AG08395 (cell line): ENCODE data around the gene FARS2.
"Not testable (repeated sequence)": the region's sequence is repeated elsewhere in the genome, so short reads cannot be mapped to it uniquely, and the experiment has no call there.

ENCODE experiments used
- DNase-seq: peaks from one replicate; pipeline ENCODE4 v3.0.0; 2012; ENCODE audit warnings: mixed read lengths, low spot score

Gene FARS2

GRCh38 chr6:5537967-5538366, 276.7 kb downstream of the FARS2 start:
- DNase-seq = peak; percentile 84

DNA sequence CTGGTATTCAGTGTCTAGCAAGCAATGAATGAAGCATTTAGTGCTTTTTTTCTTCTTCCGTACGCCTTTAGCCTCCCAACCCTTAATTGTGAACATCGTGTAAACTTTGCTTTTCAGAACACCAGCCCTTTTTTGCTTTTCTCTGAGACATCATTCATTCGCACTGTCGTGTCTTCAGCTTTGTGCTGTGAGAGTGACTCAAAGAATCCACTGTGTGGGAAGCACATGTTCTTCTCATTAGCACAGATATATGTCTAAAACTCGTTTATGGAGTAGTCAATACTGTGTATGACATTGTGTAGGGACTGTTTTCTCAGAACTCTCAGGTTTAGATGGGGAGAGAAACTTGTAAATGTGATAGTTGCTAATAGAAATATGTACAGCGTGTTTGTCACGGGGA, 279.1 kb downstream of the FARS2 start:
- DNase-seq = peak; percentile 59

DNA sequence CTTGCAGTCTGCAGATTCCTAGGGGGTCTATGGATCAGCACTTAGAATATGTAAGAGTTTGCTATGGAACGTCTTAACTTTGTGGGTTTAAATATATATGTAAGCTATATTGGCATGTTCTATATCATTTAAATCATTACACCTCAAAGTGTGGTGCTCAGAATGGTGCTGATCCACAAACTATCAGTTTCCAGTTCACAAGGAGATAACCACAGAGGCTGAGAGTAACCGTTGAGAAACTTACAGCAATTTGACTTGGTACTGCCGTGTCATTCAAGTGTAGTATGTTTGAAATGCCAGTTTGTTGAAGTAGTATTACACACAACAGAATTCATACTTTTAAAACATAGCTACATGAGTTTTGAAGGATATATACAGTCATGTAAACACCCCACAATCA, 279.7 kb downstream of the FARS2 start:
- no peak for DNase-seq

DNA sequence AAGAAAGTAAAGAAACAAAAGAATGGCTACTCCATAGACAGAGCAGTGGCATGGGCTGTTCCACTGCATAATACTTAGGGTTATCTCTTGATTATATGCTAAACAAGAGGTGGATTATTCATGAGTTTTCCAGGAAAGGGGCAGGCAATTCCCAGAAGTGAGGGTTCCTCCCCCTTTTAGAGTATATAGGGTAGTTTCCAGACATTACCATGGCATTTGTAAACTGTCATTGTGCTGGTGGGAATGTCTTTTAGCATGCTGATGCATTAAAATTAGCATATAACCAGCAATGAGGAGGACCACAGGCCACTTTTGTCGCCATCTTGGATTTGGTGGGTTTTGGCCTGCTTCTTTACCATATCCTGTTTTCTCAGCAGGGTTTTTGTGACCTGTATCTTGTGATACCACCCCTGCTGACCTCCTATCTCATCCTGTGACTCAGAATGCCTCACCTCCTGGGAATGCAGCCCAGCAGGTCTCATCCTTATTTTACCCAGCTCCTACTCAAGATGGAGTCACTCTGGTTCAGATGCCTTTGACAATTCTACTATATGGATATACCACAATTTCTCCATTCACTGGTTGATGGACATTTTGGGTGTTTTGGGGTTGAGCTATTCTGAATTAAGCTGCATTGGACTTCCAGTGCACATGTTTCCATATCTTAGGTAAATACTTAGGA, 280.6 kb downstream of the FARS2 start:
- no peak for DNase-seq

DNA sequence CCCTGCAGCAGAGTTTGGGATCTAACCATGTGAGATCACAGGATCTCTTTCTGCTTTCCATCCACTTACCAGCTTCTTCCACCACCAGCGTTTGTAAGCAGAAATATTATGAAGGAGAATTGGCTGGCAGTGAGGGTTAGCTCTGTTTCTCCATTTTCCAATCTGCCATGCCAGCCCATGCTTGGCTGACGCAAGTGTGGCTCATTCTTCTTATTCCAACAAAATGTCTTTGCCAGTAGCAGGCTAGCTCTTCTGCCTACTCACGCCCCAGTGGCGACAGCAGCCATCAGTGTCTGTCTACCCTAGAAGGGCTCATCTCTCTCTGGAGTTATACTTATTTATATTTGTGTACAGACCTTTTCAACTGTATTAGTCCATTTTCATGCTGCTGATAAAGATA, 286.2 kb downstream of the FARS2 start:
- DNase-seq = no peak

DNA sequence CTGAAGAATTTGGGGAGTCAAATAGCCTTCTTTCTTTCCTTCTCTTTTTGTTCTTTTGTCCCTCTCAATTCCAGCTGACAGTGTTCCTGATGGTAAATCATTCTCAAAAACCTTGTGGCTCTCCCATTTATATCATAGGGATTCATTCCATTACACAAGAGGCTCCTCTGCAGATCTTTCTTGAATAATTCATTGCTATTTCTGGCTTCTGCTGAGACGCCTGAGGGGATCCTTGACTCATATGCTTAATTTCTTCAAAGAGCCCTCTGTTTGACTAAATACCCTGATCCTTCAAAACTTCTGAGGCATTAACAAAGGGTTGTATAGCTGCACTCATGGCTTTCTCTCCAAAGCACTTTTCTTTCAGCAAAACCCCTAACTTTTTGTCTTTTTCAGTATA, 289.3 kb downstream of the FARS2 start:
- no peak for DNase-seq

DNA sequence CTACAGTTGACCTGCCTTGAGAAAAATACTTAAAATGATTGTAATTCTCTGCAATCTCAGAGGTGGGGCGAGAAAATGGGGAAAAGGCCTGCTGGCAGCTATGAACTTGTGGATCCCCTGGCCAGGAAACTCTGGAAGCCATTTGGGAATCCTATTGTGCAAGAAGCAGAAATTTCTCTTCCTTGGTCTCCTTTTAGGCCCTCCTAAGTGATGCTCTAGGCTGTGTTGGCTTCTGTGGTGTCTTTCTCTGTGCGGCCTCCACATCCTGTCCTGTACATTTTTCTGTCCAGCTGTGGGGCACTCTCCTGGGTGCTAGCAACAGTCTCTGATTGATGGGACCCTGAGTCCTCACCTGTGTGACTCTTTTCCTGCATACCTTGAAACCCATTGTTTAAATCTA, 290.9 kb downstream of the FARS2 start:
- no peak for DNase-seq

DNA sequence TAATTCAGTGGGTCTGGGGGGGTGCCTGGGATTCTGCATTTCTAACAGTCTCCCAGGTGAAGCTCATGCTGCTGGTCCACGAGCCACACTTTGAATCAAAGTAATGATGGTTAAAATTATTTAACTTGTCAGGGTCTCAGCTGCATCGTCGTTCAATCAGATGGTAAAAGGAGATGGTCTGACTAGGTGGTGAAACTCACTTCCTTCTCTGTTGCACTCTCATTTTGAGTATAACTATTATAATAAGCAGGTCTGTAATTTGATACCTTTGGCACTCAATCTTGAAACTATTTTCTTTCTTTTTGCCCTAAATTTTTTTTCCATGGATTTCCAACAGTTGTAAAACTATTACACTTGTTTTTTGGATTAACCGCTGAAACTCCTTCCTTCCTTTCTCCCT, 292.5 kb downstream of the FARS2 start:
- DNase-seq = no peak

- no peak for DNase-seq
Observed at GRCh38 chr6:5554226-5554625, 292.9 kb downstream of the FARS2 start.

DNA sequence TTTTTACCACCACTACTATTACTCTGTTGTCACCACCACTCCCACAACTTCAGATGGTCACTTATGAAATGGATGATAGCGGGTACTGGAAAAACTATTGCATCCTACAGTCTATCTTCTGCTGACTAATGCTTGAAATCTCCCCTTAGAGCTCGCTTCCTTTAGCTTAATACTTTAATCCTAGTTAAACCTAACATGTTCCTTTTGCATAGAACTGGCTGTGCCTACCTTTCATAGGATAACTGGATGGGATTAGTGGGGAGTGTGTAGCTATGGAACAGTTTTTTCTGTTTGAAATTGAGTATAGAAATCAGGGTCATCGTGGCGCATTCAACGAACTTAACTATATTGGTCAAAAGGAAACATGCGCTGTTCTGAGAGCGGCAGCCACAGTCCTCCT, 294.7 kb downstream of the FARS2 start:
- no peak for DNase-seq

- no peak for DNase-seq
Observed at GRCh38 chr6:5557506-5557905, 296.2 kb downstream of the FARS2 start.

GRCh38 chr6:5559651-5560050, 298.3 kb downstream of the FARS2 start:
- DNase-seq = no peak

- no peak for DNase-seq
Observed at GRCh38 chr6:5562277-5562676, 301.0 kb downstream of the FARS2 start.

DNA sequence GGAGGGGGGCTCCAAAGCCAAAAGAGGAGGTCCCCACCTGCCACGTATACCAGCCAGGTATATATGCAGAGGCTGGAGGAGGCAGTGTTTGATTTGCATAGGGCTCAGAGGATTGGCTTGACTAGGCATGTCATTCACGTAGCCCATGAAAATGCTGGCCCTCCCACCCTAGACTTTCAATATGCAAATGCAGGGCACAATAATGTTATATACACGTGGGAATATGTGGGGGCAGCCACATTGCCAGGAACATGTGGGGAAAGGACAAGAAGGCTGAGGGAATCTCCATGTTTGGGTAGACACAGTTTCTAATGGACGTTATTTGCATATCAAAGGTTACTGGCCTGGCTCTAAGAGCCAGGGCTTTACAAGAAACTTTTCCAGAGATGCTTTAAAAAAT, 301.8 kb downstream of the FARS2 start:
- no peak for DNase-seq

GRCh38 chr6:5564746-5565145, 303.4 kb downstream of the FARS2 start:
- DNase-seq = not testable (repeated sequence)

DNA sequence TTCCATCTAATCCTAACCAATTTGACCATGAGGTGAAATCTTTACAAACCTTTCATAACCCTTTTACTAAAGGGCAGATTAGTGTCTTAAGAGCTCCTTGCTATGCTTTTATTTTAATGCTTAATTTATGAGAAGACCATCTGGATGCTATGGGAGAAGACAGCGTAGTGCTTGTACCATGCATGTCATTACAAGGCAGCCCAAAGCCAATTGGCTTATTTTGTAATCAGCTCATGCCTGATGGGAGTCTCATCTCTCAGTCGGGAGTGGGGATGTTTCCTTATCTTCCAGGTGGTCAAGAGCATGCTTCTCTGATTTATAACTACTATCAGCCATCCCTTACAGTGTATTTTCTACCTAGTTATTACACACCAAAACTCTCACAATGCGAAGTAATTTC, 304.7 kb downstream of the FARS2 start:
- no peak for DNase-seq

- DNase-seq = no peak
Observed at GRCh38 chr6:5566718-5567117, 305.4 kb downstream of the FARS2 start.

DNA sequence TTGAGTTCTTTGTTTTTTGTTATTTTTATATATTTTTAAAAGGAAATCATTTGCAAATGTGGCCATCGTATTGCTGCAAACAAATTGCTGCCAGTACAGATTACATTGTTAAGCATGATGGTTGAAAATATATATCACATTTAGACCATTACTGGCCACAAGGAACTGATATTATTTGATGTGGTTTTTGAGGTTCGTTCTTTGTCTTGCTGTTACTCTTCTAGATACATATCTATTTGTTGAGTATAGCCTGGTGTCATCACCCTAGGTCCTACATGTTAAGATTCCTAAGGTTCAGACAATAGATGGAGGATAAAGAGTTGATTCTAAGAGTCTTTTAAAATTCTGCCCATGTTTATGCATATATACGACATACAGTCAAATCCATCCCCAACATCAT, 306.0 kb downstream of the FARS2 start:
- no peak for DNase-seq

GRCh38 chr6:5567890-5568289, 306.6 kb downstream of the FARS2 start:
- no peak for DNase-seq

DNA sequence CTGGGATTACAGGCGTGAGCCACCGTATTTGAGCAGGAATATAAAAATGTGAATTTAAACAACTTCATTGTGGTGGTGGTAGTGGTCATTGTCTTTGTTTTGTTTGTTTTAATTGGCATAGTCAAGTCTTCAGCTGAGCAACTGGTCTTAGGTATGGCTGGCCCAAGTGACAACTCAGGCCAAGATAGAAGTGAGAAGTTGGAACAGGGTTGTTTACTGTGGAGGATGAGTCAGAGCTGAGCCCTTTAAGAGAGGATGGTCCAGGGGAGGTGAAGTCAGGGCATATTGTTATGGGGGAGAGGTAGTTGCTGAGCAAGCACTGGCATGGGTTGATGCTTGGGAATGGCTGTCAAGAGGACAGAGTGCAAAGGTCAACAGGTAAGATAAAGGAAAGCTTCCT, 308.2 kb downstream of the FARS2 start:
- DNase-seq = no peak

DNA sequence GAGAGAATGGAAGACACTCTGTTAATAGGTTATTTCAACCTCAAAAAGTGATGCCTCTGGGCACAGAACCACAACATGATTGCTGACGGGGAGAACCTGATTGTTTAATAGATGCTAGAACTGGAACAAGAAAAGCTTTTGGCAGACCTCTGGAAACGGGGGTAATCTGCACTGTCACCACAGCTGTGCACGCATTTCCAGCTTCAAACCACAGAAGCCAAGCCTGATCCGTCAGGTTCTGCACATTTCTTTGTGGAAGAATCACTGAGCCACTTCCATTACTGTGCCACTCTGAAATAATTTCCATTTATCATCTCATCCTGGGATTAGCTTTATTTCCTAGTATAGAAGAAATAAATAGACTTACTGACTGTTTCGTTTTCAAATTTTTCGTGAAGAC, 309.3 kb downstream of the FARS2 start:
- no peak for DNase-seq

- no peak for DNase-seq
Observed at GRCh38 chr6:5580736-5581581, 319.6 kb downstream of the FARS2 start.

- DNase-seq = no peak
Observed at GRCh38 chr6:5582762-5583161, 321.4 kb downstream of the FARS2 start.

GRCh38 chr6:5583528-5583927, 322.2 kb downstream of the FARS2 start:
- no peak for DNase-seq
